Hepatocyte (in vitro differentiated cells): ENCODE results near the gene LIPC.

Experiments
- EZH2phosphoT487 ChIP-seq: fragments of 200-600 bp; sonication (generic); IDR thresholded peaks from one replicate; pipeline ENCODE4 v1.6.1; 2018; ENCODE audit warnings: antibody characterized with exemption, mild to moderate bottlenecking, low read depth, moderate library complexity; ENCODE audit not compliant: unreplicated experiment, severe bottlenecking
- TF ChIP-seq, protein P1 (sequence below): fragments of 200-600 bp; sonication (generic); IDR thresholded peaks from 2 replicates; pipeline ENCODE4 v1.5.1; 2016; ENCODE audit warnings: antibody characterized with exemption, mild to moderate bottlenecking; ENCODE audit not compliant: poor library complexity

DNA sequence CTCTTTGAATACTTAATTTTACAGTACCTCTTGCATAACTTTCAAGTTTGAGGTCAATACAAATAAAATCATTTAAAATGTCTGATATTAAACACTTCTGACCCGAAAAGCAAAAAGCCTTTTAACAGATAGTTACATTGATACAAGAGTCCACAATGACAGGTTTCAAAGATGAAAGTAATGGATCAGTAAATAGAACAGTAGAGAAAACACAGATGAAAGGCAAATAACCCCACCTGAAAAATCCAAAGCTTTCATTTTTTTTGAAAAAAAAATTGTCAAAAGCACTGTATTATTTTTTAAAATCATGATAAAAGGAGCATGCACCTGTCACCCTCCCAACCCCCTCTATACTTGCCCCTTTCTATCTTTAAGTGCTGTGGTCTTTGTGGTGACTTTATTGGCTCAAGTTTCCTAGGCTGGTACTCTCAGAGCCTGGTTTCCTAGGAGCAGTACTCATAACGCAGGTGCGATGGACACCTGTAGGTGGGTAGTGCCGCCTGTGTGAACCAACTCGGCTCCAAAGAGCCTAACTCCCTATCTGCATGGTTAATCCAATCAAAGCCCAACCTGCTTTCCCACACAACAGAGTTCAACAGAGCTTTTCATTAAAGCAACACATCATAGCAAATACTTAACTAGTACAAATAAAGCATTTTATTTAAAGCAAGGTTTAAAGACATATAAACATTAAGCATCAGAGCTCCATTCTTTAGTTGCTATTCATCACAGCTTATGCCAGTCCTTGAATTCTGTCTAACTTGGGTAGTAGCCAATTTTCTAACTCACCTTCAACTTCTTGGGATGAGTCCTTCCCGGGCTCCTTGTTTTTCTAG is 32.2 kb downstream of the LIPC start:
- no peak for TF ChIP-seq EZH2phosphoT487
- TF ChIP-seq, protein P1, sequence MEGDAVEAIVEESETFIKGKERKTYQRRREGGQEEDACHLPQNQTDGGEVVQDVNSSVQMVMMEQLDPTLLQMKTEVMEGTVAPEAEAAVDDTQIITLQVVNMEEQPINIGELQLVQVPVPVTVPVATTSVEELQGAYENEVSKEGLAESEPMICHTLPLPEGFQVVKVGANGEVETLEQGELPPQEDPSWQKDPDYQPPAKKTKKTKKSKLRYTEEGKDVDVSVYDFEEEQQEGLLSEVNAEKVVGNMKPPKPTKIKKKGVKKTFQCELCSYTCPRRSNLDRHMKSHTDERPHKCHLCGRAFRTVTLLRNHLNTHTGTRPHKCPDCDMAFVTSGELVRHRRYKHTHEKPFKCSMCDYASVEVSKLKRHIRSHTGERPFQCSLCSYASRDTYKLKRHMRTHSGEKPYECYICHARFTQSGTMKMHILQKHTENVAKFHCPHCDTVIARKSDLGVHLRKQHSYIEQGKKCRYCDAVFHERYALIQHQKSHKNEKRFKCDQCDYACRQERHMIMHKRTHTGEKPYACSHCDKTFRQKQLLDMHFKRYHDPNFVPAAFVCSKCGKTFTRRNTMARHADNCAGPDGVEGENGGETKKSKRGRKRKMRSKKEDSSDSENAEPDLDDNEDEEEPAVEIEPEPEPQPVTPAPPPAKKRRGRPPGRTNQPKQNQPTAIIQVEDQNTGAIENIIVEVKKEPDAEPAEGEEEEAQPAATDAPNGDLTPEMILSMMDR, result no peak
